NCI-H345 (cell line): ENCODE results near the gene DISC1.
"Not testable (repeated sequence)": the region's sequence is repeated elsewhere in the genome, so short reads cannot be mapped to it uniquely, and the experiment has no call there.

ENCODE experiments used
- DNase-seq: peaks from one replicate; lab custom pipeline; 2025; lab: John Stamatoyannopoulos, UW

The DISC1 gene

GRCh38 chr1:231931846-231932454 lies 305.4 kb downstream of the DISC1 start:
- DNase-seq = no peak

GRCh38 chr1:231933711-231934626 lies 307.4 kb downstream of the DISC1 start:
- DNase-seq = no peak

- DNase-seq = peak; percentile 77
These were observed 308.2 kb downstream of the DISC1 start for GRCh38 chr1:231934797-231935196.

- DNase-seq = peak; percentile 24
These were observed 309.3 kb downstream of the DISC1 start for GRCh38 chr1:231935856-231936255.

GRCh38 chr1:231936983-231937775 lies 310.6 kb downstream of the DISC1 start:
- DNase-seq = no peak

GRCh38 chr1:231938211-231938610 lies 311.6 kb downstream of the DISC1 start:
- DNase-seq = no peak

GRCh38 chr1:231938711-231939110 lies 312.1 kb downstream of the DISC1 start:
- no peak for DNase-seq

GRCh38 chr1:231939118-231939517 lies 312.5 kb downstream of the DISC1 start:
- no peak for DNase-seq

GRCh38 chr1:231940116-231940515 lies 313.5 kb downstream of the DISC1 start:
- peak; percentile 78 for DNase-seq

GRCh38 chr1:231940701-231941100 lies 314.1 kb downstream of the DISC1 start:
- peak; percentile 64 for DNase-seq

- DNase-seq = no peak
These were observed 316.5 kb downstream of the DISC1 start for GRCh38 chr1:231943084-231943483.

- DNase-seq = not testable (repeated sequence)
These were observed 321.5 kb downstream of the DISC1 start for GRCh38 chr1:231948102-231948501.

- DNase-seq = no peak
These were observed 322.9 kb downstream of the DISC1 start for GRCh38 chr1:231949277-231950091.

- no peak for DNase-seq
These were observed 323.9 kb downstream of the DISC1 start for GRCh38 chr1:231950331-231951128.

GRCh38 chr1:231951374-231951773 lies 324.8 kb downstream of the DISC1 start:
- DNase-seq = no peak

GRCh38 chr1:231952154-231952553 lies 325.6 kb downstream of the DISC1 start:
- DNase-seq = no peak

GRCh38 chr1:231953660-231954059 lies 327.1 kb downstream of the DISC1 start:
- DNase-seq = no peak

GRCh38 chr1:231954751-231955150 lies 328.2 kb downstream of the DISC1 start:
- no peak for DNase-seq

- no peak for DNase-seq
These were observed 330.8 kb downstream of the DISC1 start for GRCh38 chr1:231957359-231957758.

- DNase-seq = no peak
These were observed 331.9 kb downstream of the DISC1 start for GRCh38 chr1:231958448-231958847.
